K562 (cell line): Measurements from ENCODE around the gene UNC93B1. TPM values are rescaled to one million over a fixed set of nuclear protein-coding genes. Genes with fewer than 3 reads are reported as not detected.
A peak's percentile ranks its signal among the peaks of the same experiment; 100 is the strongest.

ENCODE experiments used
- COPS2 ChIP-seq: fragments of 450-650 bp; conservative IDR thresholded peaks from 2 replicates; pipeline ENCODE4 v1.6.1; 2016; ENCODE audit warnings: mild to moderate bottlenecking, moderate library complexity
- DDX20 ChIP-seq: fragments of 450-650 bp; IDR thresholded peaks from 2 replicates; pipeline ENCODE4 v1.6.1; 2016; ENCODE audit warnings: missing genetic modification characterization, low read depth, mild to moderate bottlenecking, missing compliant biosample characterization, moderate library complexity
- FOXP1 ChIP-seq: sonication (generic); formaldehyde crosslinking; IDR thresholded peaks from 2 replicates; pipeline ENCODE4 v1.8.0; 2022; ENCODE audit warnings: mild to moderate bottlenecking, missing genetic modification reagents
- KLF13 ChIP-seq: fragments of 450-650 bp; IDR thresholded peaks from 2 replicates; pipeline ENCODE4 v1.6.1; 2016; ENCODE audit warnings: missing genetic modification characterization, low read depth, mild to moderate bottlenecking, missing compliant biosample characterization, moderate library complexity, borderline replicate concordance
- MAFF ChIP-seq: IDR thresholded peaks from 2 replicates; pipeline ENCODE4 v1.6.1; 2012; ENCODE audit warnings: low read length, improper control_type of control experiment
- MCM2 ChIP-seq: fragments of 450-650 bp; IDR thresholded peaks from 2 replicates; pipeline ENCODE4 v1.6.1; 2017; ENCODE audit warnings: low read depth, mild to moderate bottlenecking
- MIER1 ChIP-seq: fragments of 450-650 bp; IDR thresholded peaks from 2 replicates; pipeline ENCODE4 v1.6.1; 2016; ENCODE audit warnings: antibody characterized with exemption, mild to moderate bottlenecking, low read depth
- PRMT5 ChIP-seq: sonication (generic); formaldehyde crosslinking; IDR thresholded peaks from 2 replicates; pipeline ENCODE4 v1.5.0; 2020; ENCODE audit warnings: missing genetic modification reagents
- RB1 ChIP-seq: fragments of 450-650 bp; IDR thresholded peaks from 2 replicates; pipeline ENCODE4 v1.6.1; 2017; ENCODE audit warnings: low read depth, mild to moderate bottlenecking
- RBM15 ChIP-seq: fragments of 200-400 bp; formaldehyde crosslinking; IDR thresholded peaks from 2 replicates; pipeline ENCODE4 v1.6.1; 2018; ENCODE audit warnings: mild to moderate bottlenecking, low read length, moderate library complexity; ENCODE audit not compliant: insufficient read depth
- SRSF1 ChIP-seq: fragments of 200-400 bp; formaldehyde crosslinking; IDR thresholded peaks from 2 replicates; pipeline ENCODE4 v1.6.1; 2017; ENCODE audit warnings: mild to moderate bottlenecking, low read depth, low read length, moderate library complexity
- ZBED1 ChIP-seq: IDR thresholded peaks from 2 replicates; pipeline ENCODE4 v1.6.1; 2014
- ZNF583 ChIP-seq: fragments of 250-450 bp; sonication (Bioruptor Pico); IDR thresholded peaks from 2 replicates; pipeline ENCODE4 v1.4.0; 2020
- ZNF780A ChIP-seq: fragments of 250-450 bp; sonication (Bioruptor Pico); IDR thresholded peaks from 2 replicates; pipeline ENCODE4 v1.5.0; 2021; ENCODE audit warnings: mild to moderate bottlenecking
- polyA plus RNA-seq, 8 experiments: library from polyadenylated mRNA; depleted of rRNA in 4 of 8; stranded (reverse) in 5 of 8; unstranded in 3 of 8; fragments of >200 nt; fragmentation: Nextera tagmentation in 2 of 8; fragmentation: Illumina TruSeq in 1 of 8; extraction: Ambion mirVana in 2 of 8; extraction: Trizol in 1 of 8; gene quantifications; 2 replicates each; pipeline versions ENCODE4 v1.2.1 to v1.2.3, GENCODE V29; 2011 to 2014; ENCODE audit warnings: inconsistent platforms in 1 of 8, missing spikeins in 1 of 8
- total RNA-seq, 7 experiments: library from RNA; depleted of rRNA in 6 of 7; stranded (reverse); fragments of >200 nt in 6 of 7; fragmentation: Illumina TruSeq in 2 of 7; extraction: Trizol in 2 of 7; gene quantifications; 2 replicates each; pipeline versions ENCODE4 v1.2.1 to v1.2.3, GENCODE V29; 2011 to 2021; ENCODE audit warnings: low replicate concordance in 1 of 7
- TF ChIP-seq, protein P1 (sequence below): fragments of 450-650 bp; IDR thresholded peaks from one replicate; pipeline ENCODE4 v1.6.1; 2018; ENCODE audit warnings: mild to moderate bottlenecking, moderate library complexity; ENCODE audit not compliant: partially characterized antibody
- TF ChIP-seq, protein P2 (sequence below), 2 experiments: IDR thresholded peaks; 2 replicates each; pipeline ENCODE4 v1.6.1; 2011; ENCODE audit warnings: borderline replicate concordance in 1 of 2, control low read depth in 1 of 2, low read depth in 1 of 2, low read length in 1 of 2, mild to moderate bottlenecking in 1 of 2, mixed read lengths in 1 of 2, moderate library complexity in 1 of 2; ENCODE audit not compliant: insufficient read depth in 1 of 2, insufficient read length in 1 of 2, poor library complexity in 1 of 2, severe bottlenecking in 1 of 2; ENCODE audit errors: extremely low read depth in 1 of 2
- TF ChIP-seq, protein P3 (sequence below): fragments of 250-450 bp; sonication (Bioruptor Pico); IDR thresholded peaks from 2 replicates; pipeline ENCODE4 v1.4.0; 2020; ENCODE audit warnings: mild to moderate bottlenecking, moderate library complexity
- TF ChIP-seq, protein P4 (sequence below): IDR thresholded peaks from 3 replicates; pipeline ENCODE4 v1.6.1; 2011; ENCODE audit warnings: borderline replicate concordance, mild to moderate bottlenecking; ENCODE audit not compliant: insufficient read length, insufficient read depth
- TF ChIP-seq, protein P5 (sequence below): fragments of 150-350 bp; conservative IDR thresholded peaks from 2 replicates; pipeline ENCODE4 v1.6.1; 2014; ENCODE audit warnings: low read length

The UNC93B1 gene
- total and polyA plus RNA-seq, 9 of the 15 experiments (the other 6 are each of a cell fraction or from before 2014, with no cell fraction given): 0.10 to 13.6 (median 6.5) TPM

DNA sequence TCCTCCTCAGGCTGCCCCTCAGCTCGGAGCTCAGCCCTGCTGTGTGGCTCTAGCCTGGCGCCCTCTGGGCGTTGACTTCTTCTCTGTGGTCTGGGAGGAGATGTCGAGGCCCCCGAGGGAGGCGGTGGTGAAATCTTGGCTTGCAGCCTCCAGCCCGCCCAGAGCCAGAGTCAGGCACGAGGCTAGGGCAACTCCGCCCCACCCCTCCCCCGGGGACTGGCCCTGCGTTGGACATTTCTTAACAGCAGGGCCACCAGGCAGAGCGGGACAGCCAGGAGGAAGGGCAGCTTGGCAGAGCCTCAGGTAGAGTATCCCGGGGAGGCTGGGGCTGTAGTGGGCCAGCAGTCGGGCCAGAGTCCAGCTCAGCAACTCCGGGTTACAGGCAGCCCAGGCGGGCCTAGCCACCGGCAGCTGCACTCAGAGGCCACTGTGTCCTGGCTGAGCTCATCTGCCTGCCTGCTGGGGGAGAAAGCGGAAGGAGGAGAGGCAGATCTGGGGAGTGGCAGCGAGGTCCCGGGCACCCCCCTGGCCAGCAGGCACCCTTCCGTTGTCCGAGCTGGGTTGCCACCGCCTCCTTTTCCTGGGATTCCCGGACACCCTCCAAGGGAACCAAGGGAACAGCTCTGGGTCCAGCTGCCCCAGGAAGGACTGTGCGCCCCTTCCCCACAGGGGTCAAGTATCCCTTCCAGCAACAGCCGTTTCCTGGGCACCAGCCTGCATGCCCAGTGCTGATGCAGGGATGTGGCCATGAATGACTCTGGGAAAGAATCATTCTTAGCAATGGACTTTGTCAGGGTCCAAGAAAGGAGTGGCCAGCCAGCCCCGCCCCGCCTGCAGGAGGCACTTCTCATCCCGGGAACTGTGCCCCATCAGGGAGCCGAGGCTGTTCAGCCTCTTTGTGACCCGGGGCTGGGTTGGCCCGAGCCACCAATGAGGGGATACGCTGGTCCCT, 6.5 kb upstream of the UNC93B1 start, which contains the start of gene ALDH3B1 (continued):
- TF ChIP-seq RBM15 (no peak), SRSF1 (no peak), PRMT5 (CRISPR knock-in tag) (no peak), DDX20 (no peak), RB1 (peak; percentile 51; the same call in 1 of the 2 replicates), MAFF (no peak), ZBED1 (no peak), ZNF583 (CRISPR knock-in tag) (peak; percentile 44; the same call in 1 of the 2 replicates), MIER1 (no peak), MCM2 (no peak), COPS2 (no peak), KLF13 (no peak), FOXP1 (no peak), ZNF780A (CRISPR knock-in tag) (no peak)
- TF ChIP-seq, protein P1, sequence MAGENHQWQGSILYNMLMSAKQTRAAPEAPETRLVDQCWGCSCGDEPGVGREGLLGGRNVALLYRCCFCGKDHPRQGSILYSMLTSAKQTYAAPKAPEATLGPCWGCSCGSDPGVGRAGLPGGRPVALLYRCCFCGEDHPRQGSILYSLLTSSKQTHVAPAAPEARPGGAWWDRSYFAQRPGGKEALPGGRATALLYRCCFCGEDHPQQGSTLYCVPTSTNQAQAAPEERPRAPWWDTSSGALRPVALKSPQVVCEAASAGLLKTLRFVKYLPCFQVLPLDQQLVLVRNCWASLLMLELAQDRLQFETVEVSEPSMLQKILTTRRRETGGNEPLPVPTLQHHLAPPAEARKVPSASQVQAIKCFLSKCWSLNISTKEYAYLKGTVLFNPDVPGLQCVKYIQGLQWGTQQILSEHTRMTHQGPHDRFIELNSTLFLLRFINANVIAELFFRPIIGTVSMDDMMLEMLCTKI: no peak
- TF ChIP-seq, protein P2, sequence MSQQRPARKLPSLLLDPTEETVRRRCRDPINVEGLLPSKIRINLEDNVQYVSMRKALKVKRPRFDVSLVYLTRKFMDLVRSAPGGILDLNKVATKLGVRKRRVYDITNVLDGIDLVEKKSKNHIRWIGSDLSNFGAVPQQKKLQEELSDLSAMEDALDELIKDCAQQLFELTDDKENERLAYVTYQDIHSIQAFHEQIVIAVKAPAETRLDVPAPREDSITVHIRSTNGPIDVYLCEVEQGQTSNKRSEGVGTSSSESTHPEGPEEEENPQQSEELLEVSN (IDR thresholded peaks at IDR 0.05; ENCODE audit: borderline replicate concordance in 1 of 2, extremely low read depth in 1 of 2, insufficient read depth in 1 of 2, insufficient read length in 1 of 2, low read depth in 1 of 2, low read length in 1 of 2, poor library complexity in 1 of 2, severe bottlenecking in 1 of 2): peak; percentile 83 to 94
- TF ChIP-seq, protein P3, sequence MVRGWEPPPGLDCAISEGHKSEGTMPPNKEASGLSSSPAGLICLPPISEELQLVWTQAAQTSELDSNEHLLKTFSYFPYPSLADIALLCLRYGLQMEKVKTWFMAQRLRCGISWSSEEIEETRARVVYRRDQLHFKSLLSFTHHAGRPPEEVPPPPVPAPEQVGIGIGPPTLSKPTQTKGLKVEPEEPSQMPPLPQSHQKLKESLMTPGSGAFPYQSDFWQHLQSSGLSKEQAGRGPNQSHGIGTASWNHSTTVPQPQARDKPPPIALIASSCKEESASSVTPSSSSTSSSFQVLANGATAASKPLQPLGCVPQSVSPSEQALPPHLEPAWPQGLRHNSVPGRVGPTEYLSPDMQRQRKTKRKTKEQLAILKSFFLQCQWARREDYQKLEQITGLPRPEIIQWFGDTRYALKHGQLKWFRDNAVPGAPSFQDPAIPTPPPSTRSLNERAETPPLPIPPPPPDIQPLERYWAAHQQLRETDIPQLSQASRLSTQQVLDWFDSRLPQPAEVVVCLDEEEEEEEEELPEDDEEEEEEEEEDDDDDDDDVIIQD (CRISPR knock-in tag): no peak
- TF ChIP-seq, protein P4, sequence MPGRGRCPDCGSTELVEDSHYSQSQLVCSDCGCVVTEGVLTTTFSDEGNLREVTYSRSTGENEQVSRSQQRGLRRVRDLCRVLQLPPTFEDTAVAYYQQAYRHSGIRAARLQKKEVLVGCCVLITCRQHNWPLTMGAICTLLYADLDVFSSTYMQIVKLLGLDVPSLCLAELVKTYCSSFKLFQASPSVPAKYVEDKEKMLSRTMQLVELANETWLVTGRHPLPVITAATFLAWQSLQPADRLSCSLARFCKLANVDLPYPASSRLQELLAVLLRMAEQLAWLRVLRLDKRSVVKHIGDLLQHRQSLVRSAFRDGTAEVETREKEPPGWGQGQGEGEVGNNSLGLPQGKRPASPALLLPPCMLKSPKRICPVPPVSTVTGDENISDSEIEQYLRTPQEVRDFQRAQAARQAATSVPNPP: no peak
- TF ChIP-seq, protein P5, sequence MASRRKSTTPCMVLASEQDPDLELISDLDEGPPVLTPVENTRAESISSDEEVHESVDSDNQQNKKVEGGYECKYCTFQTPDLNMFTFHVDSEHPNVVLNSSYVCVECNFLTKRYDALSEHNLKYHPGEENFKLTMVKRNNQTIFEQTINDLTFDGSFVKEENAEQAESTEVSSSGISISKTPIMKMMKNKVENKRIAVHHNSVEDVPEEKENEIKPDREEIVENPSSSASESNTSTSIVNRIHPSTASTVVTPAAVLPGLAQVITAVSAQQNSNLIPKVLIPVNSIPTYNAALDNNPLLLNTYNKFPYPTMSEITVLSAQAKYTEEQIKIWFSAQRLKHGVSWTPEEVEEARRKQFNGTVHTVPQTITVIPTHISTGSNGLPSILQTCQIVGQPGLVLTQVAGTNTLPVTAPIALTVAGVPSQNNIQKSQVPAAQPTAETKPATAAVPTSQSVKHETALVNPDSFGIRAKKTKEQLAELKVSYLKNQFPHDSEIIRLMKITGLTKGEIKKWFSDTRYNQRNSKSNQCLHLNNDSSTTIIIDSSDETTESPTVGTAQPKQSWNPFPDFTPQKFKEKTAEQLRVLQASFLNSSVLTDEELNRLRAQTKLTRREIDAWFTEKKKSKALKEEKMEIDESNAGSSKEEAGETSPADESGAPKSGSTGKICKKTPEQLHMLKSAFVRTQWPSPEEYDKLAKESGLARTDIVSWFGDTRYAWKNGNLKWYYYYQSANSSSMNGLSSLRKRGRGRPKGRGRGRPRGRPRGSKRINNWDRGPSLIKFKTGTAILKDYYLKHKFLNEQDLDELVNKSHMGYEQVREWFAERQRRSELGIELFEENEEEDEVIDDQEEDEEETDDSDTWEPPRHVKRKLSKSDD: no peak
